ENCODE results near the gene CLTRN. TPM values are rescaled to one million over a fixed set of nuclear protein-coding genes. Genes with fewer than 3 reads are reported as not detected.

CLTRN gene
- total RNA-seq, 1 experiment from 2014 or later = 1.8 TPM

DNA sequence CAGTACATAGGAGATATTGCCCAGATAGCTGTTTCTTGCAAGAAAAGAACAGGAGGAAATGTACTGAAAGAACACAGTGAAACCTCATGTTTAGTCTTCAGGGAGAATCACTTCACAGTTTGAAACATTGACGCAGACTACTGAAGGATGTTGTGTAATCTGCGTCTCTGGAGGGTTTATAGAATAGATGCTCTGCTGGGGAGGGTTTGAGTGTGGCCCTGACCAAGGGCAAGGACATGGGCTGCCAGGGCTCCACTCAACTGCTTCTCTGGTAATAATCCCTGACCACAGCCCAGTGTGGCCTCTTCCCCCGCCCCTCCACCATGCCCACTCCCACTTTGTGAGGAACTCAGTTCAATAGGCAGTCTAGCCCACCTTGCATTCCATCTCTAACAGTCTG lies 48.1 kb downstream of the CLTRN start:
- Histone ChIP-seq H2AFZ (ENCODE audit: low read length) (no peak overlapping the region), H4K8ac (replicated peaks; ENCODE audit: insufficient read length, low read depth, low read length) (no peak overlapping the region), H3K27ac (ENCODE audit: insufficient read length, low read depth, low read length) (no peak overlapping the region), H4K5ac (ENCODE audit: insufficient read length, low read depth, low read length) (no peak overlapping the region), H2BK12ac (ENCODE audit: insufficient read length, low read depth, low read length) (no peak overlapping the region), H2BK120ac (ENCODE audit: low read depth, low read length, poor library complexity, severe bottlenecking) (no peak overlapping the region), H3K79me1 (ENCODE audit: insufficient read depth, low read depth, low read length, poor library complexity, severe bottlenecking) (no peaks in the 10 kb centered on the region), H3K27me3 (ENCODE audit: insufficient read depth, low read length) (no peaks in the 10 kb centered on the region), H3K14ac (ENCODE audit: insufficient read depth, low read length) (no peak overlapping the region), H4K20me1 (ENCODE audit: control insufficient read depth, insufficient read depth, insufficient read length) (no peaks in the 10 kb centered on the region), H2AK5ac (ENCODE audit: insufficient read length, low read length) (no peak overlapping the region), H3K56ac (ENCODE audit: insufficient read length, low read depth, low read length) (no peak overlapping the region), H3K23me2 (ENCODE audit: insufficient read length, low read depth, low read length, poor library complexity, severe bottlenecking) (no peaks in the 10 kb centered on the region), H3K9ac (ENCODE audit: extremely low read depth, insufficient read length, low read length) (no peak overlapping the region), H2BK15ac (ENCODE audit: low read depth, low read length) (no peak overlapping the region), H3K79me2 (ENCODE audit: insufficient read depth, low read length) (no peaks in the 10 kb centered on the region), H3K4me2 (ENCODE audit: insufficient read depth, insufficient read length, low read length) (no peak overlapping the region), H4K91ac (ENCODE audit: insufficient read length, low read depth, low read length) (no peak overlapping the region), H3K4me1 (ENCODE audit: insufficient read depth, low read length) (no peaks in the 10 kb centered on the region), H3K23ac (ENCODE audit: insufficient read length, low read depth, low read length) (no peak overlapping the region), H2BK5ac (ENCODE audit: insufficient read length, low read length) (no peak overlapping the region), H3K4ac (ENCODE audit: low read depth, low read length) (no peak overlapping the region), H3K9me3 (ENCODE audit: control insufficient read depth, low read depth, low read length) (no peaks in the 10 kb centered on the region), H3K18ac (ENCODE audit: insufficient read length, low read depth, low read length) (no peak overlapping the region), H2BK20ac (ENCODE audit: low read depth, low read length, poor library complexity, severe bottlenecking) (no peak overlapping the region), H3T11ph (ENCODE audit: low read length) (no peak overlapping the region)
- WGBS (ENCODE audit: extremely low coverage, insufficient read length, low lambda C conversion rate) = no CpG with 5 or more reads among the region's 3 CpGs
- H3K27ac Mint-ChIP-seq = no peak overlapping the region
- no peaks in the 10 kb centered on the region for H3K36me3 Mint-ChIP-seq (ENCODE audit: insufficient read depth in 1 of 3, low read depth in 3 of 3)
- H3K27me3 Mint-ChIP-seq (ENCODE audit: low read depth) = no peaks in the 10 kb centered on the region
- H3K9me3 Mint-ChIP-seq = no peaks in the 10 kb centered on the region
- H3K4me1 Mint-ChIP-seq = peaks cover 0 to 8% of the 10 kb centered on the region in 2 experiments; a peak in 1 of 4 replicates
- TF ChIP-seq, protein P1, sequence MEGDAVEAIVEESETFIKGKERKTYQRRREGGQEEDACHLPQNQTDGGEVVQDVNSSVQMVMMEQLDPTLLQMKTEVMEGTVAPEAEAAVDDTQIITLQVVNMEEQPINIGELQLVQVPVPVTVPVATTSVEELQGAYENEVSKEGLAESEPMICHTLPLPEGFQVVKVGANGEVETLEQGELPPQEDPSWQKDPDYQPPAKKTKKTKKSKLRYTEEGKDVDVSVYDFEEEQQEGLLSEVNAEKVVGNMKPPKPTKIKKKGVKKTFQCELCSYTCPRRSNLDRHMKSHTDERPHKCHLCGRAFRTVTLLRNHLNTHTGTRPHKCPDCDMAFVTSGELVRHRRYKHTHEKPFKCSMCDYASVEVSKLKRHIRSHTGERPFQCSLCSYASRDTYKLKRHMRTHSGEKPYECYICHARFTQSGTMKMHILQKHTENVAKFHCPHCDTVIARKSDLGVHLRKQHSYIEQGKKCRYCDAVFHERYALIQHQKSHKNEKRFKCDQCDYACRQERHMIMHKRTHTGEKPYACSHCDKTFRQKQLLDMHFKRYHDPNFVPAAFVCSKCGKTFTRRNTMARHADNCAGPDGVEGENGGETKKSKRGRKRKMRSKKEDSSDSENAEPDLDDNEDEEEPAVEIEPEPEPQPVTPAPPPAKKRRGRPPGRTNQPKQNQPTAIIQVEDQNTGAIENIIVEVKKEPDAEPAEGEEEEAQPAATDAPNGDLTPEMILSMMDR (conservative IDR thresholded peaks at IDR 0.05) = no peak
- no peak for DNase-seq
- H3K4me3 Mint-ChIP-seq = no peak overlapping the region

Data from H9 (cell line).